Activated CD8-positive, alpha-beta T cell treated with anti-CD3 and anti-CD28 coated beads, Interleukin-2, amount 10 ng/mL, durations not matched to agents 7 days and 5 days (primary cell): ENCODE results near the gene FIGN. TPM values are rescaled to one million over a fixed set of nuclear protein-coding genes. Genes with fewer than 3 reads are reported as not detected.

Experiments used
- ATAC-seq: fragments of 150-1000 bp; cut with Tn5 transposase; one replicate; pipeline ENCODE4 v1.10.0; 2021; ENCODE audit warnings: moderate library complexity
- CTCF ChIA-PET: fragments of 350-600 bp; sonication (Branson Sonifier 250); formaldehyde crosslinking; loops from one replicate; lab custom pipeline; 2021; ENCODE audit warnings: antibody characterized with exemption; lab: Charles Lee
- POLR2A ChIA-PET: fragments of 350-600 bp; sonication (Branson Sonifier 250); formaldehyde crosslinking; loops from one replicate; lab custom pipeline; 2021; ENCODE audit warnings: antibody characterized with exemption; lab: Charles Lee
- DNase-seq: peaks from one replicate; pipeline ENCODE4 v3.0.0-alpha.2; 2020
- H3K27ac Mint-ChIP-seq: one replicate; pipeline ENCODE4 v1.8.0; 2021; ENCODE audit warnings: mild to moderate bottlenecking, mixed read lengths
- H3K27me3 Mint-ChIP-seq: one replicate; pipeline ENCODE4 v1.8.0; 2021; ENCODE audit warnings: low read depth, mixed read lengths
- H3K36me3 Mint-ChIP-seq: one replicate; pipeline ENCODE4 v1.8.0; 2021; ENCODE audit warnings: low read depth, mixed read lengths
- H3K4me1 Mint-ChIP-seq: one replicate; pipeline ENCODE4 v1.8.0; 2021; ENCODE audit warnings: low read depth, mixed read lengths
- H3K4me3 Mint-ChIP-seq: one replicate; pipeline ENCODE4 v1.8.0; 2021; ENCODE audit warnings: mild to moderate bottlenecking, mixed read lengths
- H3K9me3 Mint-ChIP-seq: one replicate; pipeline ENCODE4 v1.8.0; 2022; ENCODE audit warnings: mixed read lengths; ENCODE audit not compliant: insufficient read depth
- total RNA-seq, 2 experiments: library from RNA; stranded (reverse); gene quantifications; one replicate each; pipeline ENCODE4 v1.2.3, GENCODE V29; 2021

FIGN gene
- total RNA-seq, 2 experiments from 2014 or later, result not detected

GRCh38 chr2:163734881-163735684 lies 725 bp downstream of the FIGN start:
- H3K4me3 Mint-ChIP-seq, result no peak overlapping the region
- H3K4me1 Mint-ChIP-seq, result peaks cover 4% of the 10 kb centered on the region
- no peaks in the 10 kb centered on the region for H3K9me3 Mint-ChIP-seq
- H3K27ac Mint-ChIP-seq, result no peak overlapping the region
- DNase-seq (no peak), ATAC-seq (no peak)
- H3K36me3 Mint-ChIP-seq, result no peaks in the 10 kb centered on the region
- CTCF ChIA-PET, result no interaction called here
- peaks cover 19% of the 10 kb centered on the region for H3K27me3 Mint-ChIP-seq
- POLR2A ChIA-PET, result no interaction called here

GRCh38 chr2:163734401-163734800 lies 1.4 kb downstream of the FIGN start:
- H3K4me1 Mint-ChIP-seq, result peaks cover 4% of the 10 kb centered on the region
- H3K27ac Mint-ChIP-seq, result no peak overlapping the region
- POLR2A ChIA-PET, result no interaction called here
- no peak overlapping the region for H3K4me3 Mint-ChIP-seq
- DNase-seq (no peak), ATAC-seq (no peak)
- H3K9me3 Mint-ChIP-seq, result no peaks in the 10 kb centered on the region
- H3K36me3 Mint-ChIP-seq, result no peaks in the 10 kb centered on the region
- CTCF ChIA-PET, result no interaction called here
- H3K27me3 Mint-ChIP-seq, result peaks cover 19% of the 10 kb centered on the region

GRCh38 chr2:163733956-163734355 lies 1.9 kb downstream of the FIGN start:
- peaks cover 19% of the 10 kb centered on the region for H3K27me3 Mint-ChIP-seq
- H3K4me3 Mint-ChIP-seq, result no peak overlapping the region
- H3K4me1 Mint-ChIP-seq, result peaks cover 4% of the 10 kb centered on the region
- POLR2A ChIA-PET, result no interaction called here
- no peak for ATAC-seq
- no peaks in the 10 kb centered on the region for H3K9me3 Mint-ChIP-seq
- H3K36me3 Mint-ChIP-seq, result no peaks in the 10 kb centered on the region
- DNase-seq, result no peak
- CTCF ChIA-PET, result no interaction called here
- H3K27ac Mint-ChIP-seq, result no peak overlapping the region

- CTCF ChIA-PET, result no interaction called here
- no peak overlapping the region for H3K4me3 Mint-ChIP-seq
- no peaks in the 10 kb centered on the region for H3K36me3 Mint-ChIP-seq
- no peak for DNase-seq
- peaks cover 19% of the 10 kb centered on the region for H3K27me3 Mint-ChIP-seq
- POLR2A ChIA-PET, result no interaction called here
- no peak for ATAC-seq
- H3K9me3 Mint-ChIP-seq, result no peaks in the 10 kb centered on the region
- no peak overlapping the region for H3K27ac Mint-ChIP-seq
- peaks cover 4% of the 10 kb centered on the region for H3K4me1 Mint-ChIP-seq
Measured at GRCh38 chr2:163733301-163733938, 2.4 kb downstream of the FIGN start.

GRCh38 chr2:163732727-163733126 lies 3.1 kb downstream of the FIGN start:
- no peak for ATAC-seq
- H3K36me3 Mint-ChIP-seq, result no peaks in the 10 kb centered on the region
- ChIA-PET POLR2A (no interaction called here), CTCF (no interaction called here)
- no peak overlapping the region for H3K4me3 Mint-ChIP-seq
- peaks cover 19% of the 10 kb centered on the region for H3K27me3 Mint-ChIP-seq
- H3K9me3 Mint-ChIP-seq, result no peaks in the 10 kb centered on the region
- no peak for DNase-seq
- peaks cover 4% of the 10 kb centered on the region for H3K4me1 Mint-ChIP-seq
- H3K27ac Mint-ChIP-seq, result no peak overlapping the region

GRCh38 chr2:163731735-163732134 lies 4.1 kb downstream of the FIGN start:
- no peak for ATAC-seq
- H3K27me3 Mint-ChIP-seq, result peaks cover 13% of the 10 kb centered on the region
- peaks cover 4% of the 10 kb centered on the region for H3K4me1 Mint-ChIP-seq
- ChIA-PET CTCF (no interaction called here), POLR2A (no interaction called here)
- H3K36me3 Mint-ChIP-seq, result no peaks in the 10 kb centered on the region
- no peak overlapping the region for H3K4me3 Mint-ChIP-seq
- no peak for DNase-seq
- H3K9me3 Mint-ChIP-seq, result no peaks in the 10 kb centered on the region
- H3K27ac Mint-ChIP-seq, result no peak overlapping the region

- POLR2A ChIA-PET, result no interaction called here
- CTCF ChIA-PET, result no interaction called here
- Mint-ChIP-seq H3K9me3 (no peaks in the 10 kb centered on the region), H3K4me3 (no peak overlapping the region), H3K27ac (no peak overlapping the region), H3K4me1 (no peaks in the 10 kb centered on the region), H3K27me3 (peaks cover 9% of the 10 kb centered on the region), H3K36me3 (no peaks in the 10 kb centered on the region)
- ATAC-seq (no peak), DNase-seq (no peak)
Measured at GRCh38 chr2:163730556-163730955, 5.3 kb downstream of the FIGN start.

- H3K4me3 Mint-ChIP-seq, result no peak overlapping the region
- CTCF ChIA-PET, result no interaction called here
- H3K36me3 Mint-ChIP-seq, result no peaks in the 10 kb centered on the region
- H3K9me3 Mint-ChIP-seq, result no peaks in the 10 kb centered on the region
- H3K4me1 Mint-ChIP-seq, result no peaks in the 10 kb centered on the region
- peaks cover 2% of the 10 kb centered on the region for H3K27me3 Mint-ChIP-seq
- POLR2A ChIA-PET, result no interaction called here
- H3K27ac Mint-ChIP-seq, result no peak overlapping the region
- ATAC-seq (no peak), DNase-seq (no peak)
Measured at GRCh38 chr2:163729636-163730273, 6.1 kb downstream of the FIGN start.

GRCh38 chr2:163723881-163724280 lies 11.9 kb downstream of the FIGN start:
- no peak overlapping the region for H3K4me3 Mint-ChIP-seq
- no peaks in the 10 kb centered on the region for H3K9me3 Mint-ChIP-seq
- CTCF ChIA-PET, result no interaction called here
- no peak for DNase-seq
- ATAC-seq, result no peak
- H3K4me1 Mint-ChIP-seq, result no peaks in the 10 kb centered on the region
- H3K27me3 Mint-ChIP-seq, result no peaks in the 10 kb centered on the region
- POLR2A ChIA-PET, result no interaction called here
- no peaks in the 10 kb centered on the region for H3K36me3 Mint-ChIP-seq
- H3K27ac Mint-ChIP-seq, result no peak overlapping the region

- Mint-ChIP-seq H3K36me3 (no peaks in the 10 kb centered on the region), H3K4me1 (no peaks in the 10 kb centered on the region), H3K9me3 (no peaks in the 10 kb centered on the region), H3K27me3 (no peaks in the 10 kb centered on the region), H3K4me3 (no peak overlapping the region), H3K27ac (no peak overlapping the region)
- ChIA-PET CTCF (no interaction called here), POLR2A (no interaction called here)
- ATAC-seq, result no peak
- DNase-seq, result no peak
Measured at GRCh38 chr2:163723348-163723747, 12.5 kb downstream of the FIGN start.

GRCh38 chr2:163719331-163719730 lies 16.5 kb downstream of the FIGN start:
- ATAC-seq (no peak), DNase-seq (no peak)
- H3K36me3 Mint-ChIP-seq, result no peaks in the 10 kb centered on the region
- no peaks in the 10 kb centered on the region for H3K27me3 Mint-ChIP-seq
- ChIA-PET CTCF (no interaction called here), POLR2A (no interaction called here)
- no peak overlapping the region for H3K4me3 Mint-ChIP-seq
- no peak overlapping the region for H3K27ac Mint-ChIP-seq
- H3K9me3 Mint-ChIP-seq, result no peaks in the 10 kb centered on the region
- no peaks in the 10 kb centered on the region for H3K4me1 Mint-ChIP-seq

GRCh38 chr2:163717993-163718680 lies 17.7 kb downstream of the FIGN start:
- CTCF ChIA-PET, result no interaction called here
- no peak for ATAC-seq
- DNase-seq, result no peak
- Mint-ChIP-seq H3K9me3 (no peaks in the 10 kb centered on the region), H3K4me3 (no peak overlapping the region), H3K27me3 (no peaks in the 10 kb centered on the region), H3K27ac (no peak overlapping the region), H3K36me3 (no peaks in the 10 kb centered on the region), H3K4me1 (no peaks in the 10 kb centered on the region)
- POLR2A ChIA-PET, result no interaction called here
